Tibial nerve (tissue), 4 donors: ENCODE measurements around the gene TMEM116. TPM values are rescaled to one million over a fixed set of nuclear protein-coding genes. Genes with fewer than 3 reads are reported as not detected.
"Not testable (repeated sequence)": the region's sequence is repeated elsewhere in the genome, so short reads cannot be mapped to it uniquely, and the experiment has no call there.

Experiments
- DNase-seq, 2 donors: peaks; one replicate each; pipeline ENCODE4 v3.0.0-alpha.2; 2019; ENCODE audit warnings: low spot score in 2 of 2
- H3K27ac ChIP-seq, 4 donors: fragments of 200-600 bp; sonication (generic) in 3 of 4; one replicate each; pipeline ENCODE4 v1.5.1; 2017 to 2019; ENCODE audit warnings: mild to moderate bottlenecking in 1 of 4
- H3K27me3 ChIP-seq, 2 donors: fragments of 200-600 bp; sonication (generic) in 1 of 2; one replicate each; pipeline versions ENCODE4 v1.5.1 to v1.6.0; 2017 to 2019
- H3K36me3 ChIP-seq, 3 donors: fragments of 200-600 bp; sonication (generic); one replicate each; pipeline ENCODE4 v1.5.1; 2018 to 2019
- H3K4me1 ChIP-seq, 4 donors: fragments of 200-600 bp; sonication (generic) in 3 of 4; one replicate each; pipeline ENCODE4 v1.5.1; 2017 to 2019
- H3K4me3 ChIP-seq, 4 donors: fragments of 200-600 bp; sonication (generic) in 3 of 4; one replicate each; pipeline ENCODE4 v1.5.1; 2017 to 2019; ENCODE audit warnings: mild to moderate bottlenecking in 1 of 4, moderate library complexity in 1 of 4
- H3K9me3 ChIP-seq, 4 donors: fragments of 200-600 bp; sonication (generic) in 3 of 4; one replicate each; pipeline ENCODE4 v1.5.1; 2017 to 2019
- EP300 ChIP-seq, 2 donors: sonication (generic); formaldehyde crosslinking; IDR thresholded peaks; one replicate each; pipeline ENCODE4 v1.6.1; 2017; ENCODE audit warnings: antibody characterized with exemption in 2 of 2, mild to moderate bottlenecking in 1 of 2
- POLR2A ChIP-seq, 2 donors: fragments of 450-650 bp; IDR thresholded peaks; one replicate each; pipeline ENCODE4 v1.6.1; 2017; ENCODE audit warnings: antibody characterized with exemption in 2 of 2, mild to moderate bottlenecking in 2 of 2, moderate library complexity in 2 of 2
- WGBS, 2 donors: methylation state at CpG; one replicate each; pipeline ENCODE4 v1.1.5; 2018; 5-methylcytosine and 5-hydroxymethylcytosine counted together
- total RNA-seq, 4 donors: library from RNA; depleted of rRNA; stranded (reverse); fragments of >200 nt; gene quantifications; one replicate each; pipeline ENCODE4 v1.1.0, GENCODE V29; 2016
- TF ChIP-seq, protein P1 (sequence below), 5 experiments: fragments of 200-600 bp in 3 of 5; fragments of 450-650 bp in 2 of 5; sonication (generic) in 3 of 5; IDR thresholded peaks; one replicate each; pipeline ENCODE4 v1.5.1; 2016 to 2019; ENCODE audit warnings: antibody characterized with exemption in 5 of 5, mild to moderate bottlenecking in 3 of 5, moderate library complexity in 2 of 5

Gene TMEM116
- 10 to 100 TPM in 3 of 4 donors, 1 to 10 TPM in 1; 6.9 to 18.1 (median 14.4) TPM for total RNA-seq

DNA sequence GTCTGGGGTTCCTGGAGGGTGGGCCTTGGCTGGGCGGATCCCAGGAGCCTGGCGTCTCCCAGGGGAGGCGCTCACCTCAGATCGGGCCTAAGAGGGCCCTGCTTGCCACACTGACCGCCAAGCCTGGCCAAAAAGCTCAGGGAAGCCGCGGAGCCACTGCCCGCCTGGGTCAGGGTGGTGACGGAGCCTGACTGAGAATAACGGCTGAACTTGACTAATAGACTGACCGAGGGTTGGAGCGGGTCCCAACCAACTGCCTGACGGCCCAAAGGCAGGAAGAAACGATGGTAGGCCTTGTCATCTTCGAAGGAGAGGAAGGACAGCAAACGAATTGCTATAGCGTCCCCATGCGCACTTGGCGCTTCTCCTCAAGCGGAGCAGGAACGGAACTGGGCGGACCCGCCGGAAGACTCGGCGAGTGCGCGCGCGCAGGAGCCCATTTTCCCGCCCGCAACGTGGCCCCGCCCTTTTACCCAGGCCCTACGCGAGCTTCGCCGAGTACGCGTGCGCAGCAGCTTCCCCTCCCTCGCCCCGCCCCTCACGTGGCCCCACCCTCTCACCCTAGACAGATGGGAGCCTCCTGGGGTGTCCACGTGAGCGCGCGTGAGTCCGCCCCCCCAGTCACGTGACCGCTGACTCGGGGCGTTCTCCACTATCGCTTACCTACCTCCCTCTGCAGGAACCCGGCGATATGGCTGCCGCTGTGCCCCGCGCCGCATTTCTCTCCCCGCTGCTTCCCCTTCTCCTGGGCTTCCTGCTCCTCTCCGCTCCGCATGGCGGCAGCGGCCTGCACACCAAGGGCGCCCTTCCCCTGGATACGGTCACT lies at the start of gene TMEM116, which contains the start of gene ERP29:
Gene TMEM116, minus strand, starts transcription at position 391 of the 826 bp plus-strand sequence. CDS start 7,895 bp downstream, outside the sequence.
Gene ERP29, plus strand, starts transcription at position 652 of the 826 bp plus-strand sequence. Its CDS starts 40 bp downstream, at position 692.
- peak within 1 kb of the TSS; percentile 68 to 100 (median 82) for H3K4me3 ChIP-seq
- WGBS, 2 donors = 0 to 1% methylated on average over 35 to 49 of the region's 67 CpGs
- TF ChIP-seq POLR2A (IDR thresholded peaks at IDR 0.05) (peak; percentile 90 to 94), EP300 (IDR thresholded peaks at IDR 0.05) (peak; percentile 96 to 99)
- TF ChIP-seq, protein P1, sequence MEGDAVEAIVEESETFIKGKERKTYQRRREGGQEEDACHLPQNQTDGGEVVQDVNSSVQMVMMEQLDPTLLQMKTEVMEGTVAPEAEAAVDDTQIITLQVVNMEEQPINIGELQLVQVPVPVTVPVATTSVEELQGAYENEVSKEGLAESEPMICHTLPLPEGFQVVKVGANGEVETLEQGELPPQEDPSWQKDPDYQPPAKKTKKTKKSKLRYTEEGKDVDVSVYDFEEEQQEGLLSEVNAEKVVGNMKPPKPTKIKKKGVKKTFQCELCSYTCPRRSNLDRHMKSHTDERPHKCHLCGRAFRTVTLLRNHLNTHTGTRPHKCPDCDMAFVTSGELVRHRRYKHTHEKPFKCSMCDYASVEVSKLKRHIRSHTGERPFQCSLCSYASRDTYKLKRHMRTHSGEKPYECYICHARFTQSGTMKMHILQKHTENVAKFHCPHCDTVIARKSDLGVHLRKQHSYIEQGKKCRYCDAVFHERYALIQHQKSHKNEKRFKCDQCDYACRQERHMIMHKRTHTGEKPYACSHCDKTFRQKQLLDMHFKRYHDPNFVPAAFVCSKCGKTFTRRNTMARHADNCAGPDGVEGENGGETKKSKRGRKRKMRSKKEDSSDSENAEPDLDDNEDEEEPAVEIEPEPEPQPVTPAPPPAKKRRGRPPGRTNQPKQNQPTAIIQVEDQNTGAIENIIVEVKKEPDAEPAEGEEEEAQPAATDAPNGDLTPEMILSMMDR (IDR thresholded peaks at IDR 0.05) = peak; percentile 53 to 86 (median 76)
- peak; percentile 100 for DNase-seq
- no peaks in the 10 kb centered on the region for H3K27me3 ChIP-seq
- peak within 1 kb of the TSS; percentile 80 to 98 (median 92) for H3K27ac ChIP-seq
- peaks cover 0 to 51% (median 22%) of the 10 kb centered on the region in 4 donors for H3K4me1 ChIP-seq
- H3K9me3 ChIP-seq = no peaks in the 10 kb centered on the region
- peaks cover 0 to 25% (median 0%) of the 10 kb centered on the region in 3 donors for H3K36me3 ChIP-seq

DNA sequence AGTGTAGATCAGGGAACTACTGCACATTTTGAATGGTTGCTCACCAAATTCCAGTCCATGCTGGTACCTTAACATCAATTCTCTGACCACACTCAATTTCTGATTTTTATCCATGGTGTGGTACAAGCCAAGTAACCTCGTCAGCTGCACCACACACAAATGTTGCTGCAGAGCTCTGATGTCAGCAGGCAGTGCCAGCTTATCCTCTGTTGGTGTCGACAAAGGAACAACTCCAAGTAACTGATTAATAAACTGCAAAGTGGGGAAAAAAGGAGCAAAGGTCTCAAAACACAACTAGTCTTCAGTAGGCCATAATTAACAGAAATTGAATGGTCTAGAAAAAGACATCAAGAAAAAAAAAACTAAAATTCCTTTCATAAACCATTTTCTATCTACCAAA lies 48.2 kb upstream of the TMEM116 start:
- 89 to 95% methylated on average over 2 of the region's 2 CpGs for WGBS, 2 donors
- H3K36me3 ChIP-seq = peaks cover 0 to 99% (median 5%) of the 10 kb centered on the region in 3 donors

GRCh38 chr12:112049351-112049750 lies 36.4 kb upstream of the TMEM116 start:
- TF ChIP-seq POLR2A (IDR thresholded peaks at IDR 0.05) = no peak
- no peak for TF ChIP-seq EP300 (IDR thresholded peaks at IDR 0.05)
- TF ChIP-seq, protein P1 (IDR thresholded peaks at IDR 0.05) = no peak
- no peaks in the 10 kb centered on the region for H3K9me3 ChIP-seq
- no peak overlapping the region for H3K4me3 ChIP-seq
- no peaks in the 10 kb centered on the region for H3K27me3 ChIP-seq
- no peaks in the 10 kb centered on the region for H3K4me1 ChIP-seq
- H3K27ac ChIP-seq = no peak overlapping the region
- no peak for DNase-seq
- peaks cover 0 to 98% (median 8%) of the 10 kb centered on the region in 3 donors for H3K36me3 ChIP-seq
- WGBS, 2 donors = 92 to 94% methylated on average over 13 of the region's 13 CpGs

More for the DNA sequence above, 48.2 kb upstream of the TMEM116 start:
- Histone ChIP-seq H3K4me1 (no peaks in the 10 kb centered on the region), H3K9me3 (no peaks in the 10 kb centered on the region), H3K27me3 (no peaks in the 10 kb centered on the region), H3K4me3 (no peak overlapping the region), H3K27ac (no peak overlapping the region)
- TF ChIP-seq POLR2A (IDR thresholded peaks at IDR 0.05) (no peak), EP300 (IDR thresholded peaks at IDR 0.05) (no peak)
- TF ChIP-seq, protein P1 (IDR thresholded peaks at IDR 0.05) = no peak
- DNase-seq = no peak

GRCh38 chr12:112046003-112046402 lies 33.0 kb upstream of the TMEM116 start:
- no peaks in the 10 kb centered on the region for H3K27me3 ChIP-seq
- 77 to 84% methylated on average over 4 of the region's 4 CpGs for WGBS, 2 donors
- H3K4me1 ChIP-seq = no peaks in the 10 kb centered on the region
- H3K27ac ChIP-seq = no peak overlapping the region
- H3K36me3 ChIP-seq = peaks cover 0 to 98% (median 19%) of the 10 kb centered on the region in 3 donors
- H3K9me3 ChIP-seq = no peaks in the 10 kb centered on the region
- no peak for DNase-seq
- no peak overlapping the region for H3K4me3 ChIP-seq
- TF ChIP-seq, protein P1 (IDR thresholded peaks at IDR 0.05) = no peak
- no peak for TF ChIP-seq POLR2A (IDR thresholded peaks at IDR 0.05)
- no peak for TF ChIP-seq EP300 (IDR thresholded peaks at IDR 0.05)

- 96% methylated on average over 12 of the region's 12 CpGs for WGBS, 2 donors
- not testable (repeated sequence) for H3K4me3 ChIP-seq, H3K27me3 ChIP-seq, DNase-seq, H3K4me1 ChIP-seq, H3K27ac ChIP-seq, H3K9me3 ChIP-seq
- peaks cover 3 to 93% (median 34%) of the 10 kb centered on the region in 3 donors for H3K36me3 ChIP-seq
These were observed 23.6 kb upstream of the TMEM116 start for GRCh38 chr12:112036614-112037013.
